ENCODE data around the gene CD244.

CD244 gene

GRCh38 chr1:160865337-160865736 lies 2.6 kb upstream of the CD244 start:
- no peak overlapping the region for H3K4me3 ChIP-seq (ENCODE audit: low read depth, low read length)
- no peak for DNase-seq (ENCODE audit: low read depth)
- TF ChIP-seq, protein P1, sequence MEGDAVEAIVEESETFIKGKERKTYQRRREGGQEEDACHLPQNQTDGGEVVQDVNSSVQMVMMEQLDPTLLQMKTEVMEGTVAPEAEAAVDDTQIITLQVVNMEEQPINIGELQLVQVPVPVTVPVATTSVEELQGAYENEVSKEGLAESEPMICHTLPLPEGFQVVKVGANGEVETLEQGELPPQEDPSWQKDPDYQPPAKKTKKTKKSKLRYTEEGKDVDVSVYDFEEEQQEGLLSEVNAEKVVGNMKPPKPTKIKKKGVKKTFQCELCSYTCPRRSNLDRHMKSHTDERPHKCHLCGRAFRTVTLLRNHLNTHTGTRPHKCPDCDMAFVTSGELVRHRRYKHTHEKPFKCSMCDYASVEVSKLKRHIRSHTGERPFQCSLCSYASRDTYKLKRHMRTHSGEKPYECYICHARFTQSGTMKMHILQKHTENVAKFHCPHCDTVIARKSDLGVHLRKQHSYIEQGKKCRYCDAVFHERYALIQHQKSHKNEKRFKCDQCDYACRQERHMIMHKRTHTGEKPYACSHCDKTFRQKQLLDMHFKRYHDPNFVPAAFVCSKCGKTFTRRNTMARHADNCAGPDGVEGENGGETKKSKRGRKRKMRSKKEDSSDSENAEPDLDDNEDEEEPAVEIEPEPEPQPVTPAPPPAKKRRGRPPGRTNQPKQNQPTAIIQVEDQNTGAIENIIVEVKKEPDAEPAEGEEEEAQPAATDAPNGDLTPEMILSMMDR (conservative IDR thresholded peaks at IDR 0.05; ENCODE audit: low read depth, low read length): no peak

DNA sequence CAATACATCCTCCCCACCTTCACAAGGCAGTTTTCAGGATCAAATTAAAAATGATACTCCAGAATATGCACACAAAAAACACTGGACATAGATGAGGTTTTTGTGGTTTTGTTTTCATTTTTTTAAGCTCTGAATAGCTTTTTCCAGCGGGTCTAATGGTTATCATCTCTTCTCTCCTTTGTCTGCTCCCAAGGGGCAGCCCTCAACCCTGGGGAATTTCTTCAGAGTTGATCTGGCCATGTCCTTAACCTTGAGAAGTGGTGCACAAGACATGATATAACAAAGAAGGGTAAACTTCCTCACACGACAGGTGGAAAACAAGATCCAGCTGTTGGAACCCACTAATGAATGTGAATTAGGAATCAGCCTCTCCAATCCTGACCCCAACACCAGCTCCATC lies 1.5 kb upstream of the CD244 start:
- TF ChIP-seq, protein P1 (conservative IDR thresholded peaks at IDR 0.05; ENCODE audit: low read depth, low read length): no peak
- no peak for DNase-seq (ENCODE audit: low read depth)

DNA sequence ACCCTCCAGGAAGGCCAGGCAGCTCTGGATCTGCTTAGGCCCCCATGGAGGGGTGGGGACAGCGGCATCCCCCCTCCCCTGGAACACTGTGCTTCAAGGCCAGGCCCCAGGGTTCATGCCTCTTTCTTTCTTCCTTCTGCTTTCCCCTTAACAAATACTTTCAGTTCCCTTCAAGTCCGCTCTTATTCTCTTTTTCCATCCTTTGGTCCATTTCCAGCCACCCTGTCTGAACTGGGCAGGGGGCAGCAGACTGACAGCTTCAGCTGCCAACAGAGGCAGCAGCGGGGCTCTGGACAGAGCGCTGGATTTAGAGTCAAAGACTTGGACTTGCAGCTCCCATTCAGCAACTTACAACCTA lies 1.1 kb upstream of the CD244 start:
- no peak for DNase-seq (ENCODE audit: low read depth)
- H3K4me3 ChIP-seq (ENCODE audit: low read depth, low read length): no peak overlapping the region
- TF ChIP-seq, protein P1 (conservative IDR thresholded peaks at IDR 0.05; ENCODE audit: low read depth, low read length): no peak

More for the DNA sequence above, 1.5 kb upstream of the CD244 start:
- no peak overlapping the region for H3K4me3 ChIP-seq (ENCODE audit: low read depth, low read length)

GRCh38 chr1:160863061-160863773 lies 530 bp upstream of the CD244 start:
- DNase-seq (ENCODE audit: low read depth): no peak
- H3K4me3 ChIP-seq (ENCODE audit: low read depth, low read length): no peak overlapping the region
- TF ChIP-seq, protein P1 (conservative IDR thresholded peaks at IDR 0.05; ENCODE audit: low read depth, low read length): no peak

- DNase-seq (ENCODE audit: low read depth): no peak
- TF ChIP-seq, protein P1 (conservative IDR thresholded peaks at IDR 0.05; ENCODE audit: low read depth, low read length): no peak
- no peak overlapping the region for H3K4me3 ChIP-seq (ENCODE audit: low read depth, low read length)
Measured at GRCh38 chr1:160860840-160861505, 1.7 kb downstream of the CD244 start.

GRCh38 chr1:160859166-160859565 lies 3.5 kb downstream of the CD244 start:
- no peak overlapping the region for H3K4me3 ChIP-seq (ENCODE audit: low read depth, low read length)
- TF ChIP-seq, protein P1 (conservative IDR thresholded peaks at IDR 0.05; ENCODE audit: low read depth, low read length): no peak
- DNase-seq (ENCODE audit: low read depth): no peak

DNA sequence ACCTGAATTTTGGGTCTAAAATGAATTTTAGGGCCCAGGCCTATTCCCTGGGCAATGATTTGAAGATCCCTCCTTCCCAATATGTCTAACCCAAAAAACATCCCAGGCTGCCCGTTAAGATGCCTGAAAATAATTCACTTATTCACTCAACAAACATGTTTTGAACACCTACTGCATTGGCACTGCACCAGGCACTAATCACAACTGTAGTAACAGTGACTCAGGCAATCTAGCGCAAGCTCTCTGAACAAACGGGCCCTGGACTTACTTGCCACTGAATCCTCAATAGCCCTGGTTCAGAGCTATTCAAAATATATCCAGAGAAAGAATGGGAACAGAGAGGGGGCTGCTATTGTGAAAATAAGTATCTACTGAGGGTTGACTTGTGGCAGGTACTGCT lies 4.2 kb downstream of the CD244 start:
- H3K4me3 ChIP-seq (ENCODE audit: low read depth, low read length): no peak overlapping the region
- no peak for DNase-seq (ENCODE audit: low read depth)
- TF ChIP-seq, protein P1 (conservative IDR thresholded peaks at IDR 0.05; ENCODE audit: low read depth, low read length): no peak
